ENCODE measurements around the gene MAP3K7.

MAP3K7 gene

DNA sequence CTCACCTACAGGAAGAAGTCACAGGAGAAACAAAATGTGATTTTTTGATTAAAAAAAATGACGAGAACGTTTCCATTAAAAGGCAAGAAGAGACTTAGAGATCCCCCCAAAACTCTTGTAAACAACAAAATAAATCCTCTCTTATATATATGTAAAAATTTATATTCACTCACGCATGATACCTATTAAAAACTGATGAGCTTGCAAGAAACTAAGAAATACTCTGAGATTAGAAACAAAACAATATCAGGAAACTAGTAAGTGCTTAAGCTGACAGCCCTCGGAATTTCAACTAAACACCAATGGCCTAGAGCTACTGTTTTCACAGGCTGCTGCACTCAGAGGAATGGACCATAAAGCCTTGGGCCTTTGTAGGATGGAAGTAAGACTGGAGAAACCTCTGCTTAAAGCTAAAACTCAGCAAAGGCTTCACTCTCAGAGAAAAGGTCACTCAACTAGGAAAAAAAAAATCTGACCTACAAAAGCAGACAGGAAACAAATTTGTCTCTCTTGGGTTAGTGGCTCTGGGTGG, 63.0 kb downstream of the MAP3K7 start:
- DNase-seq, result no peak

DNA sequence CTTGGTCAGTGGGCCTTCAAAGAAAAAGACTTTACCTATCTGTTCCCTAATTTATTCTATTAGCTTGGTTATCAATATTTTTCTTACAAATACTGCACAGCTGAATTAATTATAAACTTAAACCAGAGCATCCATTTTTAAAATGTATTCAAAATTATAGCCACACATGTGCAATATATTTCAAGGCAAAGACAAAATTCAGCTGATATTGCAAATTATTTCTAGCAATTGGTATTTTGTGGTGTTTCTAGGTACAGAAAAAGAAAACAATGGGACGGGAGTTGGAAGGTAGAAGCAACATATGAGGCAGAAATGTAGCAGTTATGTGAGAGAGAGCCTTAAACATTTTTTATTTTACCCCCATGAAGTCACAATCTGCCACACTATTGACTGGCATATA, 64.9 kb downstream of the MAP3K7 start:
- DNase-seq, result no peak

GRCh38 chr6:90516074-90516660, 70.7 kb downstream of the MAP3K7 start:
- no peak for DNase-seq

- no peak for DNase-seq
Measured at GRCh38 chr6:90514496-90514895, 72.4 kb downstream of the MAP3K7 start.

DNA sequence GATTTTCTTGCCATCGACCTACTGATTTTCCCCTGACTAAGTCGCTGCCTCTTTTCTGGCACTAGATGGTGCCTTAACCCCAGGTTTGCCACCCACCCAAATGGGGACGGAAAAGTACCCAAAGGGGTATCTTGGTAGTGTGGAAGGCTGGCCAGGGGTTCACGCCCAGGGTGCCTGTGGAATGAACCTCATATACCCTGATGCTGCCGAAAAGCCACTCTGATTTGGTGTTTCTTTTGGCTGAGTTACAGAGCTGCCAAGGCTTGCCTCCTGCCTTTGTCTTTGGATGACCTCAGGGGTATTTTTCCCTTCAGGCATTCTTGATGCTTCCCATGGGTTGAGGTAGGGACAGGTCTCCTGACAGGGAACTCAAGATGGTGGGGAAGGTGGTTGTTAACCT, 78.1 kb downstream of the MAP3K7 start:
- DNase-seq, result no peak

GRCh38 chr6:90502866-90503407, 83.9 kb downstream of the MAP3K7 start:
- DNase-seq, result no peak

- DNase-seq, result no peak
Measured at GRCh38 chr6:90502381-90502780, 84.5 kb downstream of the MAP3K7 start.

GRCh38 chr6:90500458-90500857, 86.4 kb downstream of the MAP3K7 start:
- DNase-seq, result no peak

- no peak for DNase-seq
Measured at GRCh38 chr6:90497411-90497810, 89.5 kb downstream of the MAP3K7 start.

DNA sequence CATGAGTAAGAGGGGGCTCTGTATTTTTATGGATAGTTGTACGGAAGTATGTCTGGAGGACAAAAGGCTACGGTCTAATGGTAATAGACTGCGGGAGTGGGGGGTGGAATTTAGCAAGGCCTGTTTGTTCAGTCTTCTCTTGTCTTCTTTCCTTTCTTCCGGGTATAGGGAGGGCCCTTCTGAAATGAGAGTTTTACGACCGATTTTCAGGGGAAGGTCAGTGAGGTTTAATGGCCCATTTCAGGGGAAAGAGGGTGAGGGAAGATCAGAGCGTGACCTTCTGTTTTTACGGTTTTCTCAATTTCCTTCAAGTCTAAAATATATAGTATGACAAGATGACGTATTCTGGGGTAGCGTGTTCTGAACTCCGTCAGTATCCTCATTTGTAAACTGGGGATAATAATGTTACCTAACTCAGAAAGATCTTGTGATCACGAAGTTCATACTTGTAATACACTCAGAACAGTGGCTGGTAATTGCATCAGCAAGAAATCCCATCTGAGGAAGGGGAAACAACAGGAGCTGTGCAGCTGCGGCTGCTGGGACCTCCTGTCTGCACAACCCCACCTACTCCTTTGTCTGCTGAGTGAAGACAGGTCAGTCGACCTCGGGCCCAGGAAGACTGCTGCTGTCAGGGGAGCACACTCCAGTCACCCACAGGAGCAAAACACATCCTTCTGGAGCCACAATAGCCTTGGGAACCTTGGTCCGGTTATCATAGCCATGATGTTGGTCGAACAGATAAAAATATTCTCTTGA, 90.4 kb downstream of the MAP3K7 start:
- no peak for DNase-seq

GRCh38 chr6:90495216-90495817, 91.6 kb downstream of the MAP3K7 start:
- no peak for DNase-seq

DNA sequence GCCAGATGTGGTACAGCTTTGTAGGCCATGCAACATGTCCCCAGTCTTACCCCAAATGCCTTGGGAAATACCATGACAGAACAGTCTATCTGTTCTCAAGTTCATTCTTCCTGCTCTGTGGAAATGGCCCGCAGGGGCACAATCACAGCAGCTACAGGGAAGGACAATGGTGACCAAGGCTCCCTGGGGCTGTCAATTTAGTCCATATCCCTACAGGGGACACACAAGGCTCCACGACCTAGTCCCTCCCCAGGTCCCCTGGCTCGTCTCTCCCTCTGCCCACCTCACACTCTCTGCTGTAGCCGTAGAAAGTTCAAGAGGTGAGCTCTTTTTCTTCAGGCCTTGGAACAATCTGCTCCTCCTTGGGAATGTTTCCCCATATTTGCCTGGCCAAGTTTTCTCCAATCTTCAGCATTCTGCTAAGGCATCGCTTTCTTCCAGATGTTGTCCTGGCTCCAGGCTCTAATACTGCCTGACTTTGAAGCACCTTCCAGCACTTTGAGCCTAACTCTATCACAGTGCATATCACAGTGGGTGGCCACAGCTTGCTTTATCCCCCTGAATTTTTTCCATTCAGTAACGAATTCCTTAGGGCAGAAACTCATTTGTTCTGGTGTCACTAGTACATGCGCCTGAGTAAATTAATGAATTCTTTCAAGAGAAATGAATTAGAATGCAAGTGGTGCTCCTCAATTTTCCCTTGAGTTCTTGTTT, 92.6 kb downstream of the MAP3K7 start:
- DNase-seq, result no peak

DNA sequence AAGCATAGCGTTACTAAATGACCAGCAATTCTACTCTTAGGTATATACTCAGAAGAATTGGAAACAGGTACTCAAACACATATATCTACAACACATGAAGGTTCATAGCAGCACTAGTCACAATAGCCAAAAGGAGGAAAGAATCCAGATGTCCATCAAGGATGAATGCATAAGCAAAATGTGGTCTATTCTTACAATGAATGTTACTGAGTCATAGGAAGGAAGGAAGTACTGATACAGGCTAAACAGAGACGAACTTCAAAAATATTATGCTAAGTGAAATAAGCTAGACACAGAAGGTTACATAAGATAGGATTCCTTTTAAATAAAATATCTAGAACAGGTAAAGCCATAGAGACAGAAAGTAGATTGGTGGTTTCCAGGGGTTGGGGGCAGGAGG, 93.5 kb downstream of the MAP3K7 start:
- DNase-seq, result no peak

DNA sequence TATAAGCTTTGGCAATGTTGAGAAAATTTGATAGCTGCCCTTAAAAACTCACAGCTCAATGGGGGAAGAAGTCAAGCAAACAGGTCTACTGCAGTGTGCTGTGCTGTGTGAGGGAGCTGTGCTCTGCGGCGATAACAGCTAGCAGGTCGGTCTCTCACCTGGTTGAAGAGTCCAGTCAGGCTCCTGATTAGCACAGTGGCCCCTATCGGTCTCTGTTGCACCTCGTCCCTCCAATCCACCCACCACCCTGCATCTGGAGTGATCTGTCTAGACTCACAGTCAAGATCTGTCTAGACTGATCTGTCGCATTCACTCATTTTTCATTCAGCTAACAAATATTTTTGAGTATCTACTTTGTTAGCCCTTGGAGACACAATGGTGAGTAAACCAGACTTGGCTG, 94.1 kb downstream of the MAP3K7 start:
- DNase-seq, result no peak

- DNase-seq, result no peak
Measured at GRCh38 chr6:90492369-90492768, 94.5 kb downstream of the MAP3K7 start.

- DNase-seq, result no peak
Measured at GRCh38 chr6:90490030-90490716, 96.7 kb downstream of the MAP3K7 start.

DNA sequence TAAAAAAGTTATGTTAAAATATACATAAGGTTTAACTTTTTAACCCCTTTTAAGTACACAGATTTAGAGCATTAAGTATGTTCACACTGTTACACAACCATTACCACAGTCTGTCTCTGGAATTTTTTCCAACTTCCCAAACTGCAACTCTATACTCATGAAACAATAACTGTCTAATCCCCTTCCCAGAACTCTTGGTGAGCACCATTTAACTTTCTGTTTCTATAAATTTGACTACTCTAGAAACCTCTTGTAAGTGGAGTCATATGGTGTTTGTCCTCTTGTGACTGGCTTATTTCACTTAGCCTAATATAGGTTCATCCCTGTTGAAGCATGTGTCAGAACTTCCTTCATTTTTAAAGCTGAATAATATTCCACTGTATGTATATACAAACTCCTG, 98.1 kb downstream of the MAP3K7 start:
- DNase-seq, result no peak

DNA sequence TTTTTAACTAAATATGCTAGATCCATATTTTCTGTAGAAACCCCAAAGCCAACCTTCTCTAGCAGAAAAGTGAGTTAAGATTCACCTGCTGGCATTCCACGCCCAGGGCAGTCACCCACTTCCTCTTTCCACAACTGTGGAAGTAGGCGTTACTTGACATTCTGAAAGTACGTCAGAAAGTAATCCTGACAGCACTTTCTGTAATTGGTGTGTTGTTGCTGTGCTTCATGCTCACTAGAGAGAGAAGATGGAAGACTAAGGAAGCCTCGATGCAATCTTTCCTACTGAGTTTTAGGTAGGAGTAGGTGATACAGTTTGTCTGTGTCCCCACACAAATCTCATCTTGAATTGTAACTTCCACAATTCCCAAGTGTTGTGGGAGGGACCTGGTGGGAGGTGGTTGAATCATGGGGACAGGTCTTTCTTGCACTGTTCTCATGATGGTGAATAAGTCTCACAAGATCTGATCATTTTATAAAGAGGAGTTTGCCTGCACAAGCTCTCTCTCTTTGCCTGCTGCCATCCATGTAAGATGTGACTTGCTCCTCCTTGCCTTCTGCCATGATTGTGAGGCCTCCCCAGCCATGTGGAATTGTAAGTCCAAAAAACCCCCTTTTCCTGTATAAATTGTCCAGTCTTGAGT, 101.1 kb downstream of the MAP3K7 start:
- DNase-seq, result no peak

- no peak for DNase-seq
Measured at GRCh38 chr6:90484903-90485302, 102.0 kb downstream of the MAP3K7 start.

DNA sequence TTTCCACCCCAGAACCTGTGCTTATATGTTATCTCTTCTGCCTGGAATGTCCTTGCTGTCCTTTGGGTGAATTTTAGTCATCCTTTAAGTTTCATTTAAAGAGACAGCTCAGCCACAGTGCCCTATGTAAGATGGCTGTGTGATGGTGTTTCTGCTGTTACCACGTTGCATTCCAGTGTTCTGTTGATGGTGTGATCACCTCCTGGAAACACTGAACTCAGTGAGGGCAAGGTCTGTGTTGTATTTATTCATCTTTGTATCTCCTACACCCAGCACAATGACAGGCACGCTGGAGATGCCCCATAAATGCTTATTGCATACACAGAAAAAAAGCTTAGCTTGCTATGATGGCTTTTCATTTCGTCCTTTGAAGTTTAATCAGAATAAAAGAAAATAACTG, 102.5 kb downstream of the MAP3K7 start:
- DNase-seq, result no peak

- DNase-seq, result no peak
Measured at GRCh38 chr6:90483956-90484355, 102.9 kb downstream of the MAP3K7 start.

Measured in stimulated activated naive CD4-positive, alpha-beta T cell treated with Interleukin-2 at 50 U/mL for 16 hours (primary cell).